Measurements from ENCODE around the gene WFIKKN1. TPM values are rescaled to one million over a fixed set of nuclear protein-coding genes. Genes with fewer than 3 reads are reported as not detected.
A peak's percentile ranks its signal among the peaks of the same experiment; 100 is the strongest.

Gene WFIKKN1, protein sequence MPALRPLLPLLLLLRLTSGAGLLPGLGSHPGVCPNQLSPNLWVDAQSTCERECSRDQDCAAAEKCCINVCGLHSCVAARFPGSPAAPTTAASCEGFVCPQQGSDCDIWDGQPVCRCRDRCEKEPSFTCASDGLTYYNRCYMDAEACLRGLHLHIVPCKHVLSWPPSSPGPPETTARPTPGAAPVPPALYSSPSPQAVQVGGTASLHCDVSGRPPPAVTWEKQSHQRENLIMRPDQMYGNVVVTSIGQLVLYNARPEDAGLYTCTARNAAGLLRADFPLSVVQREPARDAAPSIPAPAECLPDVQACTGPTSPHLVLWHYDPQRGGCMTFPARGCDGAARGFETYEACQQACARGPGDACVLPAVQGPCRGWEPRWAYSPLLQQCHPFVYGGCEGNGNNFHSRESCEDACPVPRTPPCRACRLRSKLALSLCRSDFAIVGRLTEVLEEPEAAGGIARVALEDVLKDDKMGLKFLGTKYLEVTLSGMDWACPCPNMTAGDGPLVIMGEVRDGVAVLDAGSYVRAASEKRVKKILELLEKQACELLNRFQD
- total RNA-seq (under 1 TPM; 0.30 to 0.44 TPM), polyA plus RNA-seq (ENCODE audit: insufficient read length in 2 of 2) (1 to 10 TPM; 1.1 to 1.4 TPM)
- long read RNA-seq, donor 1, full-length matches to known transcripts, result 4 of 4 reads
- long read RNA-seq, donor 1, partial matches to known transcripts, result 0 of 4 reads
- long read RNA-seq, donor 1, other reads (novel, unspliced or antisense), result 0 of 4 reads
- long read RNA-seq, donor 2, full-length matches to known transcripts, result 4 of 4 reads
- long read RNA-seq, donor 2, partial matches to known transcripts, result 0 of 4 reads
- long read RNA-seq, donor 2, other reads (novel, unspliced or antisense), result 0 of 4 reads
- long read RNA-seq, donor 3, full-length matches to known transcripts, result 4 of 4 reads
- long read RNA-seq, donor 3, partial matches to known transcripts, result 0 of 4 reads
- long read RNA-seq, donor 3, other reads (novel, unspliced or antisense), result 0 of 4 reads
- long read RNA-seq, donor 4, full-length matches to known transcripts, result 6 of 6 reads
- long read RNA-seq, donor 4, partial matches to known transcripts, result 0 of 6 reads
- long read RNA-seq, donor 4, other reads (novel, unspliced or antisense), result 0 of 6 reads

DNA sequence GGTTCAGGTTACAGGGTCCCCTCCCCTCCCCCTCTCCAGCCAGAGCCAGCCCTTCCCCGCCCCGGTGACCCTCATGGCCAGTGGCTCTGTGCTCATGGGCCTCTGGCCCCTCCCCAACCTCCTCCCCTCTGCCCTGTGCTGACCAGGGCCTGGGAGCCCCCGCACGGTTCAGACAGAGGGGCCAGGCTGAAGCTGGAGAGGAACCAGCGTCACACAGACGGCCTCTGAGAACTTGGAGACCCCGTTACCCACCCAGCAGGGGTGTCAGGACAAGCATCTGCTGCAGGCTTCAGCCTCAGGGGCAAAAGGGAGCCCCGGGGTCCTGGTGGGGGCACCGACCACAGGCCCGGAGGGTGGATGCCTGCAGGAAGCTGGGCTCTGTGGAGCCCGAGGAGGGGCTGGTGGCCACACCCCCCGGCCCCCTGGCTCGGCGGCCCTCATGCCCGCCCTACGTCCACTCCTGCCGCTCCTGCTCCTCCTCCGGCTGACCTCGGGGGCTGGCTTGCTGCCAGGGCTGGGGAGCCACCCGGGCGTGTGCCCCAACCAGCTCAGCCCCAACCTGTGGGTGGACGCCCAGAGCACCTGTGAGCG is at the start of gene WFIKKN1:
WFIKKN1 (plus strand) TSS at position 171 of the 591 bp plus-strand sequence; CDS start at position 440, 269 bp downstream.
- peaks cover 44% of the 10 kb centered on the region for H3K4me1 ChIP-seq (ENCODE audit: control insufficient read depth, insufficient read depth, low read length)
- no peaks in the 10 kb centered on the region for H3K9me3 ChIP-seq (ENCODE audit: control insufficient read depth, insufficient read depth, low read length)
- H3K27ac ChIP-seq (ENCODE audit: low read depth, low read length), result peak within 1 kb of the TSS; percentile 33
- no peak within 1 kb of the TSS for H3K4me3 ChIP-seq (ENCODE audit: low read depth, low read length)
- 11% methylated on average over 22 of the region's 23 CpGs for WGBS (ENCODE audit: insufficient coverage)
- H3K36me3 ChIP-seq (ENCODE audit: control insufficient read depth, insufficient read depth, low read length), result peaks cover 88% of the 10 kb centered on the region
- DNase-seq (ENCODE audit: low read depth in 4 of 6, low spot score in 6 of 6), result no peak
- H3K27me3 ChIP-seq (ENCODE audit: control insufficient read depth, insufficient read depth, low read length), result no peaks in the 10 kb centered on the region

DNA sequence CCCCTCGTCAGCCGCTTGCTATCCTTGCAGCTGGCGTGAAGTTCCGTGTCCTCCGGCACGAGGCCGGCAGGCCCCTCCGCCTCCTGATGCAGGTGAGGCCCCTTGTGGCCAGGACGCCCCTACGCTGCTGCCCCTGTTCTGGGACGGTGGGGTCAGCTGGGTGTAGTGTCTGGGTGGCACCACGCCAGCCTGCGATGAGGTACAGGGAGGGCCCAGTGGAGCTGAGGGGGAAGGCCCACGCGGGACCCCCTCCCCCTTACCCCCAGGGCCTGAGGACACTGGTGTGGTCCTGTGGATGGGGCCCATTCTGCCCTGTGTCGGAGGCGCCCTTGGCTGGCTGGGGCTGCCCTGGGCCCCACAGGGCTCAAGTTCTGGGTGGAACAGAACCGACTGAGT is 48.6 kb upstream of the WFIKKN1 start:
- no peak for DNase-seq (ENCODE audit: low read depth in 4 of 6, low spot score in 6 of 6)
- H3K4me1 ChIP-seq (ENCODE audit: control insufficient read depth, insufficient read depth, low read length), result peaks cover 32% of the 10 kb centered on the region
- no peak overlapping the region for H3K27ac ChIP-seq (ENCODE audit: low read depth, low read length)
- H3K9me3 ChIP-seq (ENCODE audit: control insufficient read depth, insufficient read depth, low read length), result no peaks in the 10 kb centered on the region
- no peaks in the 10 kb centered on the region for H3K27me3 ChIP-seq (ENCODE audit: control insufficient read depth, insufficient read depth, low read length)
- H3K4me3 ChIP-seq (ENCODE audit: low read depth, low read length), result no peak overlapping the region
- H3K36me3 ChIP-seq (ENCODE audit: control insufficient read depth, insufficient read depth, low read length), result peaks cover 68% of the 10 kb centered on the region
- 86% methylated on average over 13 of the region's 18 CpGs for WGBS (ENCODE audit: insufficient coverage)

GRCh38 chr16:582614-583331 is 48.0 kb upstream of the WFIKKN1 start:
- peaks cover 38% of the 10 kb centered on the region for H3K4me1 ChIP-seq (ENCODE audit: control insufficient read depth, insufficient read depth, low read length)
- H3K36me3 ChIP-seq (ENCODE audit: control insufficient read depth, insufficient read depth, low read length), result peaks cover 66% of the 10 kb centered on the region
- no peak overlapping the region for H3K4me3 ChIP-seq (ENCODE audit: low read depth, low read length)
- H3K27me3 ChIP-seq (ENCODE audit: control insufficient read depth, insufficient read depth, low read length), result no peaks in the 10 kb centered on the region
- no peak overlapping the region for H3K27ac ChIP-seq (ENCODE audit: low read depth, low read length)
- no peaks in the 10 kb centered on the region for H3K9me3 ChIP-seq (ENCODE audit: control insufficient read depth, insufficient read depth, low read length)
- WGBS (ENCODE audit: insufficient coverage), result 82% methylated on average over 21 of the region's 21 CpGs
- DNase-seq (ENCODE audit: low read depth in 4 of 6, low spot score in 6 of 6), result no peak

- no peak for DNase-seq (ENCODE audit: low read depth in 4 of 6, low spot score in 6 of 6)
- Histone ChIP-seq H3K4me1 (ENCODE audit: control insufficient read depth, insufficient read depth, low read length) (peaks cover 44% of the 10 kb centered on the region), H3K36me3 (ENCODE audit: control insufficient read depth, insufficient read depth, low read length) (peaks cover 60% of the 10 kb centered on the region), H3K27me3 (ENCODE audit: control insufficient read depth, insufficient read depth, low read length) (no peaks in the 10 kb centered on the region), H3K4me3 (ENCODE audit: low read depth, low read length) (no peak overlapping the region), H3K27ac (ENCODE audit: low read depth, low read length) (no peak overlapping the region), H3K9me3 (ENCODE audit: control insufficient read depth, insufficient read depth, low read length) (no peaks in the 10 kb centered on the region)
- WGBS (ENCODE audit: insufficient coverage), result 42% methylated on average over 16 of the region's 16 CpGs
Measured at GRCh38 chr16:583470-583814, 47.3 kb upstream of the WFIKKN1 start.

- Histone ChIP-seq H3K27ac (ENCODE audit: low read depth, low read length) (no peak overlapping the region), H3K4me1 (ENCODE audit: control insufficient read depth, insufficient read depth, low read length) (peaks cover 47% of the 10 kb centered on the region), H3K27me3 (ENCODE audit: control insufficient read depth, insufficient read depth, low read length) (no peaks in the 10 kb centered on the region), H3K4me3 (ENCODE audit: low read depth, low read length) (no peak overlapping the region), H3K36me3 (ENCODE audit: control insufficient read depth, insufficient read depth, low read length) (peaks cover 55% of the 10 kb centered on the region), H3K9me3 (ENCODE audit: control insufficient read depth, insufficient read depth, low read length) (no peaks in the 10 kb centered on the region)
- DNase-seq (ENCODE audit: low read depth in 4 of 6, low spot score in 6 of 6), result no peak
- WGBS (ENCODE audit: insufficient coverage), result 42% methylated on average over 32 of the region's 38 CpGs
Measured at GRCh38 chr16:583815-584591, 46.8 kb upstream of the WFIKKN1 start.

DNA sequence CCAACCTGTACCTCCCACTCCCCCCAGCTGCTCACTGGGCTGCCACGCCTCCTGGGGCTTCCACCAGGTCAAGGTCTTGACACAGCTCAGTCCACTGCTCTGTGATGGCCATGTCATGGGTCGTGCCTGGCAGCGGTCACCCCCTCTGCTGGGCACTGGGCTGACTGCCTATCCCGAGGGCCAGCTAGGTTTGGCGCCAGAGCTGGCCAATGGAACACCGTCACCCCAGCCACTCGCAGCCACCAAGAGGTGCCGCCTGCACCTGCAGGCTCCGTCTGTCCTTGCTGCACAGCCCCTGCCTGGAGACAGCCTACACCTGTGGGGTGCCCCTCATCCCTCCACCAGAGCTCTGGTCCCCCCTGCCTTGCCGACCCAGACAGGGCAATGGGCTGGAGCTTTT is 45.4 kb upstream of the WFIKKN1 start:
- no peaks in the 10 kb centered on the region for H3K27me3 ChIP-seq (ENCODE audit: control insufficient read depth, insufficient read depth, low read length)
- DNase-seq (ENCODE audit: low read depth in 4 of 6, low spot score in 6 of 6), result no peak
- 25% methylated on average over 10 of the region's 10 CpGs for WGBS (ENCODE audit: insufficient coverage)
- H3K4me1 ChIP-seq (ENCODE audit: control insufficient read depth, insufficient read depth, low read length), result peaks cover 47% of the 10 kb centered on the region
- H3K27ac ChIP-seq (ENCODE audit: low read depth, low read length), result no peak overlapping the region
- no peaks in the 10 kb centered on the region for H3K9me3 ChIP-seq (ENCODE audit: control insufficient read depth, insufficient read depth, low read length)
- H3K4me3 ChIP-seq (ENCODE audit: low read depth, low read length), result no peak overlapping the region
- H3K36me3 ChIP-seq (ENCODE audit: control insufficient read depth, insufficient read depth, low read length), result peaks cover 43% of the 10 kb centered on the region

DNA sequence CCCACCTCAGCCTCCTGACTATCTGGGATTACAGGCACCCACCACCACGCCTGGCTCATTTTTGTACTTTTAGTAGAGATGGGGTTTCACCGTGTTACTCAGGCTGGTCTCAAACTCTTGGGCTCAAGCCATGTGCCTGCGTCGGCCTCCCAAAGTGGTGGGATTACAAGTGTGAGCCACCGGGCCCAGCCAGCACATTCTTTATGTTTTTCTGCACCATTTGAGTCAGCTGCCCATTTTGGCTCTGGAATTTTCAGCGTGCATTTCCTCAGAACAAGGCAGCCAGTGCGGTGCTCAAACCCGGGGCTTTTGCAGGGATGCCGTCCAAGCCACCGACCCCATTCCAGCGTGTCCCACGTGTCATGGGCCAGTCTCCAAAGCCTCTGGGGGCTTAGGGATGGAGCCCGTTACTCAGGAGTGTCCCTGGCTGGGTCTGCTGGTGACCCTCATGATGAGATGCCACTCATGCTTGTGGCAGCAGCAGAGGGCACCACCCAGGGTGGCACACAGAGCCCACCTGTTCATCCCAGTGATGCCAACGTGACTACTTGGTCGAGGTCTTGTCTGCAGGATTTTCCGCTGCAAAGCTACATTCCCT is 44.6 kb upstream of the WFIKKN1 start:
- DNase-seq (ENCODE audit: low read depth in 4 of 6, low spot score in 6 of 6), result no peak
- Histone ChIP-seq H3K36me3 (ENCODE audit: control insufficient read depth, insufficient read depth, low read length) (peaks cover 35% of the 10 kb centered on the region), H3K4me1 (ENCODE audit: control insufficient read depth, insufficient read depth, low read length) (peaks cover 55% of the 10 kb centered on the region), H3K27me3 (ENCODE audit: control insufficient read depth, insufficient read depth, low read length) (no peaks in the 10 kb centered on the region), H3K9me3 (ENCODE audit: control insufficient read depth, insufficient read depth, low read length) (no peaks in the 10 kb centered on the region), H3K27ac (ENCODE audit: low read depth, low read length) (no peak overlapping the region), H3K4me3 (ENCODE audit: low read depth, low read length) (no peak overlapping the region)
- 42% methylated on average over 16 of the region's 16 CpGs for WGBS (ENCODE audit: insufficient coverage)
